Fibroblast of pulmonary artery (primary cell): Measurements from ENCODE around the gene LRP1B.

Experiments
- DNase-seq: peaks from one replicate; pipeline ENCODE4 v3.0.0-alpha.2; 2010; ENCODE audit warnings: low read depth
- H3K4me3 ChIP-seq: replicated peaks from 2 replicates; pipeline ENCODE4 v1.5.1; 2011; ENCODE audit warnings: low read depth, mild to moderate bottlenecking, control low read depth, low read length, moderate library complexity
- CTCF ChIP-seq: IDR thresholded peaks from 2 replicates; pipeline ENCODE4 v1.5.1; 2011; ENCODE audit warnings: mild to moderate bottlenecking, control low read depth, low read length, inconsistent platforms; ENCODE audit errors: missing control alignments

The LRP1B gene

GRCh38 chr2:140770645-140771044 is 1360.2 kb downstream of the LRP1B start:
- no peak for TF ChIP-seq CTCF
- H3K4me3 ChIP-seq: no peak overlapping the region

GRCh38 chr2:140761807-140762206 is 1369.0 kb downstream of the LRP1B start:
- DNase-seq: no peak
- no peak overlapping the region for H3K4me3 ChIP-seq
- no peak for TF ChIP-seq CTCF

More at GRCh38 chr2:140770645-140771044, 1360.2 kb downstream of the LRP1B start:
- no peak for DNase-seq

GRCh38 chr2:140759426-140760156 is 1371.2 kb downstream of the LRP1B start:
- no peak for TF ChIP-seq CTCF
- no peak overlapping the region for H3K4me3 ChIP-seq
- DNase-seq: no peak

- no peak for TF ChIP-seq CTCF
- DNase-seq: no peak
- H3K4me3 ChIP-seq: no peak overlapping the region
Observed at GRCh38 chr2:140747665-140748064, 1383.2 kb downstream of the LRP1B start.

- TF ChIP-seq CTCF: no peak
- no peak overlapping the region for H3K4me3 ChIP-seq
- DNase-seq: no peak
Observed at GRCh38 chr2:140747090-140747489, 1383.7 kb downstream of the LRP1B start.

GRCh38 chr2:140744379-140744778 is 1386.4 kb downstream of the LRP1B start:
- DNase-seq: no peak
- no peak overlapping the region for H3K4me3 ChIP-seq

More at GRCh38 chr2:140744379-140744778, 1386.4 kb downstream of the LRP1B start:
- TF ChIP-seq CTCF: no peak
